RWPE2 (cell line): Measurements from ENCODE around the gene ADAMTSL2.
A peak's percentile ranks its signal among the peaks of the same experiment; 100 is the strongest.

ENCODE experiments used
- ATAC-seq: fragments of 200-7000 bp; cut with Tn5 transposase; 3 replicates; pipeline ENCODE4 v1.9.1; 2021; ENCODE audit warnings: low read depth
- DNase-seq: peaks from one replicate; pipeline ENCODE4 v3.0.0-alpha.2; 2020; ENCODE audit warnings: low spot score
- H3K27ac ChIP-seq: fragments of 450-650 bp; 2 replicates; pipeline ENCODE4 v1.5.1; 2017; ENCODE audit warnings: mild to moderate bottlenecking; ENCODE audit not compliant: poor library complexity, severe bottlenecking
- H3K27me3 ChIP-seq: fragments of 250-450 bp; sonication (Bioruptor Pico); 2 replicates; pipeline ENCODE4 v1.5.1; 2021; ENCODE audit warnings: mild to moderate bottlenecking, moderate library complexity; ENCODE audit not compliant: insufficient read depth, poor library complexity, severe bottlenecking
- H3K36me3 ChIP-seq: fragments of 250-450 bp; sonication (Bioruptor Pico); 2 replicates; pipeline ENCODE4 v1.5.1; 2020; ENCODE audit warnings: low read depth, mild to moderate bottlenecking, moderate library complexity
- H3K4me1 ChIP-seq: fragments of 250-450 bp; sonication (Bioruptor Pico); 2 replicates; pipeline ENCODE4 v1.5.1; 2021; ENCODE audit warnings: mild to moderate bottlenecking, moderate library complexity; ENCODE audit not compliant: insufficient read depth, poor library complexity, severe bottlenecking
- H3K4me3 ChIP-seq: fragments of 250-450 bp; sonication (Bioruptor Pico); 2 replicates; pipeline ENCODE4 v1.5.1; 2021; ENCODE audit warnings: mild to moderate bottlenecking, moderate library complexity; ENCODE audit not compliant: severe bottlenecking
- H3K9me3 ChIP-seq: fragments of 250-450 bp; sonication (Bioruptor Pico); 2 replicates; pipeline ENCODE4 v1.5.1; 2021; ENCODE audit warnings: mild to moderate bottlenecking, moderate library complexity; ENCODE audit not compliant: severe bottlenecking
- TF ChIP-seq, protein P1 (sequence below): fragments of 450-650 bp; IDR thresholded peaks from one replicate; pipeline ENCODE4 v1.5.1; 2017; ENCODE audit warnings: mild to moderate bottlenecking, moderate library complexity; ENCODE audit not compliant: poor library complexity, severe bottlenecking

ADAMTSL2 gene

DNA sequence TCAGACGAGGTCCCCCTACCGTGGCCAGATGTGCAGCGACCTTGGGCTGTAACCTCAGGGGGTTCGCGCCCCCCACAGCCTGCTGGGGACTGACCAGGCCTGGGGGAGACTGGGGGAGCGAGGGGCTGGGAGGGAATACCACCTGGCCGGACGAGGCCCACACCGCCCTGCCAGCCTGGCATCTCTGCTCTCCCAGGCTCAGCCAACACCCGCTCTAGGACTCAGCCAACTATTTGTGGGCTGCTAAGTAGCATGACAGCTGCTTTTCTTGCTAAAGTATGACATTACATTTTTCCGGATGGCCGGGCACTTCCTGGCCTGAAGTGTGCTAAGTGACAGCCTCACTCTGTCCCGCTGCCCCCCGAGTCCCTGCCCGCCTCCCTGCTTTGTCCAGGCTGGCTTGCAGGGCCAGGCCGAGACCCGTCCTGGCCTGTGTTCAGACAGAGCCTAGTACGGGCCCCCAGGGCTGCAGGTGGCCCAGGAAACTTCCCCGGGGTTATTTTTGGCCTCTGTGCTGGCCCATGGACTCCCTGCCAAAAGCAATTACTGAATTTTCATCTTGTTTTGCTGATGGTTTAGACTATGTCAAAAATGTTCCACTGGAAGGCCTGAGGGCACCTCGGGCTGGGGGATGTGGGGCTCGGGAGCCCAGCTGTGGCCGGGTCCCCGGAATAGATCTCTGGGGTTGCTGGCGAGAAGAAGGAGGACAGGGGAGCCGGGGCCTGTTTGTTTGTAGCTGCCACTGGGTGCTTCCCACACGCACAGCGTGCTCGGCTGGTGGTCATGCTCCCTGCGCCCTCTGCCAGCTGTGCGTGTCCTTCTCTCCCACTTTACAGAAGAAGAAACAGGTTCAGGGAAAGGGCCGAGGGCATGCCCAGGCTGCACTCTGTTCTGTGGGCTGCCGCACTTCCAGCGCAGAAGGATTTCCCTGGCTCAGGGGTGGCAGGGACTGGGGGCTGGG is 42.2 kb upstream of the ADAMTSL2 start:
- H3K9me3 ChIP-seq = no peaks in the 10 kb centered on the region
- peak; percentile 12; the same call in 1 of the 3 replicates for ATAC-seq
- no peaks in the 10 kb centered on the region for H3K27me3 ChIP-seq
- H3K36me3 ChIP-seq = no peaks in the 10 kb centered on the region
- H3K4me1 ChIP-seq = no peaks in the 10 kb centered on the region
- H3K4me3 ChIP-seq = no peak overlapping the region
- no peak for DNase-seq
- H3K27ac ChIP-seq = no peak overlapping the region
- TF ChIP-seq, protein P1, sequence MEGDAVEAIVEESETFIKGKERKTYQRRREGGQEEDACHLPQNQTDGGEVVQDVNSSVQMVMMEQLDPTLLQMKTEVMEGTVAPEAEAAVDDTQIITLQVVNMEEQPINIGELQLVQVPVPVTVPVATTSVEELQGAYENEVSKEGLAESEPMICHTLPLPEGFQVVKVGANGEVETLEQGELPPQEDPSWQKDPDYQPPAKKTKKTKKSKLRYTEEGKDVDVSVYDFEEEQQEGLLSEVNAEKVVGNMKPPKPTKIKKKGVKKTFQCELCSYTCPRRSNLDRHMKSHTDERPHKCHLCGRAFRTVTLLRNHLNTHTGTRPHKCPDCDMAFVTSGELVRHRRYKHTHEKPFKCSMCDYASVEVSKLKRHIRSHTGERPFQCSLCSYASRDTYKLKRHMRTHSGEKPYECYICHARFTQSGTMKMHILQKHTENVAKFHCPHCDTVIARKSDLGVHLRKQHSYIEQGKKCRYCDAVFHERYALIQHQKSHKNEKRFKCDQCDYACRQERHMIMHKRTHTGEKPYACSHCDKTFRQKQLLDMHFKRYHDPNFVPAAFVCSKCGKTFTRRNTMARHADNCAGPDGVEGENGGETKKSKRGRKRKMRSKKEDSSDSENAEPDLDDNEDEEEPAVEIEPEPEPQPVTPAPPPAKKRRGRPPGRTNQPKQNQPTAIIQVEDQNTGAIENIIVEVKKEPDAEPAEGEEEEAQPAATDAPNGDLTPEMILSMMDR = no peak

DNA sequence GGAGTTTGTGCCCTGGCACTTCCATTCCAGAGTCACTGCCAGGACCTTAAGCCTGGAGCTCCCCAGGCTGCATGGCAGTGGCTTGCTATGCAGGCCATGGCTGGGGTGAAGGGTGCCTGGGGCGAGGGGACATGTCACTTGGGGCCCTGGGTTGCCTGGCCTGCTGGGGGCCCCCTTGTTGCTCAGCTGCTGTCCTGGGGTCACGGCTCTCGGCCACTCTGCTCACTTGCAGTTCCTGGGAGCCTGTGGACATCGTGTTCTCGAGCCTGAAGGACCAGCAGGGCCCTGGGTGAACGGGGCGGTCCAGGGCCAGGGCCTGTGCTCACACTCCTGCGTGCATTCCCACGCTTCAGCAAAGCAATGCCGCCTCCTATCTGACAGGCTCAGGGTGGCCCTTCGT is 41.1 kb upstream of the ADAMTSL2 start:
- H3K9me3 ChIP-seq = no peaks in the 10 kb centered on the region
- TF ChIP-seq, protein P1 = no peak
- DNase-seq (no peak), ATAC-seq (no peak)
- H3K27ac ChIP-seq = no peak overlapping the region
- no peaks in the 10 kb centered on the region for H3K27me3 ChIP-seq
- no peak overlapping the region for H3K4me3 ChIP-seq
- no peaks in the 10 kb centered on the region for H3K4me1 ChIP-seq
- H3K36me3 ChIP-seq = no peaks in the 10 kb centered on the region

DNA sequence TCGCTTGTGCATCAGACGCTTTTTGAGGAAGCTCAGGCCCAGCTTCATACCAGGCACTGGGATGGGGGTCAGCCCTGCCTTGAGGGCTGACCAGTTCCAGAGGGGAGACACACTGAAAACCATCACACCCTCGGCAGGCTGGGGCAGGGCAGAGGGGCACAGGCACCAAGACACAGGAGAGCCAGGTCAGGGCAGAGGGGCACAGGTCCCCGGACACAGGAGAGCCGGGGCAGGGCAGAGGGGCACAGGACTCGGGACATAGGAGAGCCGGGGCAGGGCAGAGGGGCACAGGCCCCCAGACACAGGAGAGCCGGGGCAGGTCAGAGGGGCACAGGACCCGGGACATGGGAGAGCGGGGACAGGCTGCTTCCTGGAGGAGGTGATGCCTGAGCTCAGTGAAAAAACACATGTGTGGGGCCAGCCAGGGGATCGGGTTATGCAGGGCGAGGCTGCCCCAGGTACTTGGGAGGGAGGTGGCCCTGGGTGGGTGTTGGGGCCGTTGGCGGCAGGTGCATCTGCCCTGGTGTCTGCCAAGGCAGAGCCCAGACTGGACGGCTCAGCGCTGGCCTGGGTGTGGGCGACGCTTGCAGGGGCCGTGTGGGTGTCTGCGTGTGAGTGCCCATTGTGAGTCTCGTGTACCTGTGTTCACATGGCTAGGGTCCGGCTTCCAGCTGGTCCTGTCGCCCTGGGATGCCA is 40.5 kb upstream of the ADAMTSL2 start:
- no peak for ATAC-seq
- no peak overlapping the region for H3K27ac ChIP-seq

DNA sequence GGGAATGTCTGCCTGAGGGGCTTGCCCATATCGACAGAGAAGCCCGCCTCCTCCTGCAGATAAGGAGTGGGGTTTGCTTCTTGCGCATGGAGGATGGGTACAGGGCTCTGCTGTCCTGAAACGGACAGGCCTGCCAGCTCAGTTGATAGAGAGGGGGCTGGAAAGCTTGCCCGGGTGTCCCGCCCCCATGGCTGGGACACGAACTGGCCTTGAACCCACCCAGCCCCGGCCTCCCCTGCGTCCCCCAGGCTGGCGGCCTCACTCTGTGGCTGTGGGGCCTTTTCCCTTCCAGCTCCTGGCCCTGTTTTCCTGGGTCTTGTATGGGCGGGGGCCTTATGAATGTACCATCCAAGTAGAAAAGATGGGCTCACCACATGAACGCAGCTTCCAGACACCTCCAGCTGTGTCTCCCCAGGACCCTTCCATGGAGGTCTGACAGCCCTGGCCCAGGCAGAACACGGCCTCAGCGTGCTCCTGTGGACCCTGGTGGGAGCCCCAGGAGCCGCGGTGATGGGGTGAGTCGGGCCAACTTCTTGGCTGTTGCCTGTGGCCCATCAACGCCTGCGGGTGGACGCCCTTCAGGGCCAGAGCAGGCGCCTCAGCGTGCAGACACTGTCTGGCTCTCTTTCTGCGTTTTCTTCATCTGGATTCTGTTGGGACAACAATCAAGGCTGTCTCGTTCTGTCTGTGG is 39.7 kb upstream of the ADAMTSL2 start:
- H3K27ac ChIP-seq = no peak overlapping the region
- no peak overlapping the region for H3K4me3 ChIP-seq
- H3K36me3 ChIP-seq = no peaks in the 10 kb centered on the region
- no peaks in the 10 kb centered on the region for H3K4me1 ChIP-seq
- ATAC-seq (no peak), DNase-seq (no peak)
- TF ChIP-seq, protein P1 = no peak
- H3K27me3 ChIP-seq = no peaks in the 10 kb centered on the region
- no peaks in the 10 kb centered on the region for H3K9me3 ChIP-seq

More for the DNA sequence above, 40.5 kb upstream of the ADAMTSL2 start:
- TF ChIP-seq, protein P1 = no peak
- Histone ChIP-seq H3K27me3 (no peaks in the 10 kb centered on the region), H3K9me3 (no peaks in the 10 kb centered on the region), H3K4me1 (no peaks in the 10 kb centered on the region), H3K4me3 (no peak overlapping the region), H3K36me3 (no peaks in the 10 kb centered on the region)
- no peak for DNase-seq
